ENCODE results near the gene ULBP3.

Gene ULBP3

DNA sequence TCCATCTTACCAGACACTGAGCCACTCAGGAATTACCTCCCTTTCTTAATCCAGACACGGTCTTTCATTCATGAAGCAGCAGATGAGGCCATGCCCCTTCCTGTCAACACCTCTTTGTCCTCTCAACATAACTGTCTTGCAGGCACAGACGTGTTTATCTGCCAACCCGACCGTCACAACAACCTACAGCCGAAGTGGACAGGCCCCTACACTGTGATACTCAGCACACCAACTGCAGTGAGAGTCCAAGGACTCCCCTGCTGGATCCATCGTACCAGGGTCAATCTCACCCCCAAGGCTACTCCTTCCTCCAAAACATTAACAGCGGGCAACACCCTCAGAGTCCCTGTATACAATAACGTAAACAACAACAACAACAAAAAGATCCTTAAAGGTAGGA lies 30.6 kb upstream of the ULBP3 start:
- H3K36me3 ChIP-seq (ENCODE audit: control insufficient read depth, low read length): no peaks in the 10 kb centered on the region
- H3K27me3 ChIP-seq (ENCODE audit: control insufficient read depth, low read length): peaks cover 12% of the 10 kb centered on the region; the same call in 1 of the 2 replicates
- peaks cover 5% of the 10 kb centered on the region for H3K4me1 ChIP-seq (ENCODE audit: control insufficient read depth, low read length)
- H3F3A ChIP-seq (ENCODE audit: control insufficient read depth, insufficient read depth): no peaks in the 10 kb centered on the region
- no peak overlapping the region for H3K4me3 ChIP-seq (ENCODE audit: low read length)
- no peak overlapping the region for H3K27ac ChIP-seq (ENCODE audit: low read depth, low read length)
- H3K9me3 ChIP-seq (ENCODE audit: control insufficient read depth, insufficient read depth, low read length): no peaks in the 10 kb centered on the region
- TF ChIP-seq EZH2phosphoT487 (IDR thresholded peaks at IDR 0.05; ENCODE audit: borderline replicate concordance, low read length): no peak
- TF ChIP-seq, protein P1, sequence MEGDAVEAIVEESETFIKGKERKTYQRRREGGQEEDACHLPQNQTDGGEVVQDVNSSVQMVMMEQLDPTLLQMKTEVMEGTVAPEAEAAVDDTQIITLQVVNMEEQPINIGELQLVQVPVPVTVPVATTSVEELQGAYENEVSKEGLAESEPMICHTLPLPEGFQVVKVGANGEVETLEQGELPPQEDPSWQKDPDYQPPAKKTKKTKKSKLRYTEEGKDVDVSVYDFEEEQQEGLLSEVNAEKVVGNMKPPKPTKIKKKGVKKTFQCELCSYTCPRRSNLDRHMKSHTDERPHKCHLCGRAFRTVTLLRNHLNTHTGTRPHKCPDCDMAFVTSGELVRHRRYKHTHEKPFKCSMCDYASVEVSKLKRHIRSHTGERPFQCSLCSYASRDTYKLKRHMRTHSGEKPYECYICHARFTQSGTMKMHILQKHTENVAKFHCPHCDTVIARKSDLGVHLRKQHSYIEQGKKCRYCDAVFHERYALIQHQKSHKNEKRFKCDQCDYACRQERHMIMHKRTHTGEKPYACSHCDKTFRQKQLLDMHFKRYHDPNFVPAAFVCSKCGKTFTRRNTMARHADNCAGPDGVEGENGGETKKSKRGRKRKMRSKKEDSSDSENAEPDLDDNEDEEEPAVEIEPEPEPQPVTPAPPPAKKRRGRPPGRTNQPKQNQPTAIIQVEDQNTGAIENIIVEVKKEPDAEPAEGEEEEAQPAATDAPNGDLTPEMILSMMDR (IDR thresholded peaks at IDR 0.05; ENCODE audit: low read depth, low read length, poor library complexity, severe bottlenecking): no peak
- H3K4me2 ChIP-seq (ENCODE audit: low read length): no peak overlapping the region
- H3K79me2 ChIP-seq (ENCODE audit: control insufficient read depth, low read length): no peaks in the 10 kb centered on the region
- H4K20me1 ChIP-seq (ENCODE audit: control insufficient read depth, insufficient read depth, low read depth, low read length): no peaks in the 10 kb centered on the region
- H3K9me2 ChIP-seq (replicated peaks; ENCODE audit: control insufficient read depth, low read length): no peaks in the 10 kb centered on the region

- TF ChIP-seq, protein P1 (IDR thresholded peaks at IDR 0.05; ENCODE audit: low read depth, low read length, poor library complexity, severe bottlenecking): no peak
- Histone ChIP-seq H3K27me3 (ENCODE audit: control insufficient read depth, low read length) (peaks cover 12% of the 10 kb centered on the region; the same call in 1 of the 2 replicates), H3K9me2 (replicated peaks; ENCODE audit: control insufficient read depth, low read length) (no peaks in the 10 kb centered on the region), H3K36me3 (ENCODE audit: control insufficient read depth, low read length) (no peaks in the 10 kb centered on the region), H3K4me3 (ENCODE audit: low read length) (no peak overlapping the region), H3K79me2 (ENCODE audit: control insufficient read depth, low read length) (no peaks in the 10 kb centered on the region), H3K9me3 (ENCODE audit: control insufficient read depth, insufficient read depth, low read length) (no peaks in the 10 kb centered on the region), H3K4me2 (ENCODE audit: low read length) (no peak overlapping the region), H3K27ac (ENCODE audit: low read depth, low read length) (no peak overlapping the region), H4K20me1 (ENCODE audit: control insufficient read depth, insufficient read depth, low read depth, low read length) (no peaks in the 10 kb centered on the region), H3F3A (ENCODE audit: control insufficient read depth, insufficient read depth) (no peaks in the 10 kb centered on the region), H3K4me1 (ENCODE audit: control insufficient read depth, low read length) (peaks cover under 1% of the 10 kb centered on the region)
These were observed 29.2 kb upstream of the ULBP3 start for GRCh38 chr6:150098155-150098554.

DNA sequence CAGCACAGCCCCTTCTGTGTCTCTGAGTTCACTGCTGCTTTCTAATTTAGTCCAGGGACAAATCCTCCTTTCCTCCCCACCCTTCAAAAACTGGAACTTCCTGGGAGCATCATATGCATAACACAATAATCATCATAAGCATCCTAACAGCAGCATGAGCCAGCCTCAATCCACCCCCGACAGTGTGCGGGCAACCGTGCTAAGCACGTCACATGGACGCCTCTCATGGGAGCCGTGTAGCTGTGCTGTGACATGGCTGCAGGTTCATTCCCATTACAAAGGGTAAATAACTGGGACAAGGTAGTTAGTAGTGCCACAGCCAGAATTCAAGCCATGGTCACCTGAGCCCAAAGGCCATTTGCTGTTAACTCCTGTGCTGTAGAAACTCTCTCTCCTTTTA lies 24.5 kb upstream of the ULBP3 start:
- no peaks in the 10 kb centered on the region for H4K20me1 ChIP-seq (ENCODE audit: control insufficient read depth, insufficient read depth, low read depth, low read length)
- no peak overlapping the region for H3K4me3 ChIP-seq (ENCODE audit: low read length)
- H3K36me3 ChIP-seq (ENCODE audit: control insufficient read depth, low read length): no peaks in the 10 kb centered on the region
- no peaks in the 10 kb centered on the region for H3F3A ChIP-seq (ENCODE audit: control insufficient read depth, insufficient read depth)
- no peak overlapping the region for H3K27ac ChIP-seq (ENCODE audit: low read depth, low read length)
- H3K79me2 ChIP-seq (ENCODE audit: control insufficient read depth, low read length): no peaks in the 10 kb centered on the region
- H3K4me2 ChIP-seq (ENCODE audit: low read length): no peak overlapping the region
- peaks cover 21% of the 10 kb centered on the region for H3K27me3 ChIP-seq (ENCODE audit: control insufficient read depth, low read length)
- no peaks in the 10 kb centered on the region for H3K9me2 ChIP-seq (replicated peaks; ENCODE audit: control insufficient read depth, low read length)
- no peaks in the 10 kb centered on the region for H3K4me1 ChIP-seq (ENCODE audit: control insufficient read depth, low read length)
- H3K9me3 ChIP-seq (ENCODE audit: control insufficient read depth, insufficient read depth, low read length): no peaks in the 10 kb centered on the region
- TF ChIP-seq EZH2phosphoT487 (IDR thresholded peaks at IDR 0.05; ENCODE audit: borderline replicate concordance, low read length): no peak

DNA sequence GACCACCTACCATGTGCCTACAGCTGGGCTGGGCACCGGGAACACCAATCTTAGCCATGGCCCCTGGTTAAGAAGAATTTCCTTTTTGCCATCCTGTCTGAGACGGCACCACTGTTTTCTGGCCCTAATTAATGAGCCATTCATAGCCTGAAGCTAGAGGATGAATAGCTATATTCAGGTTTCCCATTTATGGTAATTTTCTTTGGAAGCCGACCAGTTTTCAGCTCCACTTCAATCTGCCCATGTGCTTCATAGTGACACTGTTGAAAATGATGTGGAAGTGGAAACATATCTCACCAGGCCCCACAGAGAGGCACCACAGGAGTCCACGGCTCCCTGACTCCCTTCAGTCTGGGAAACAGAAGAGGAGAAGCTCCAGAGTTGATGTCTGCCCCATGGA lies 22.6 kb upstream of the ULBP3 start:
- Histone ChIP-seq H3K4me2 (ENCODE audit: low read length) (no peak overlapping the region), H3K27me3 (ENCODE audit: control insufficient read depth, low read length) (peaks cover 29% of the 10 kb centered on the region), H3K27ac (ENCODE audit: low read depth, low read length) (no peak overlapping the region), H3K9me2 (replicated peaks; ENCODE audit: control insufficient read depth, low read length) (no peaks in the 10 kb centered on the region), H3K36me3 (ENCODE audit: control insufficient read depth, low read length) (no peaks in the 10 kb centered on the region), H3K9me3 (ENCODE audit: control insufficient read depth, insufficient read depth, low read length) (no peaks in the 10 kb centered on the region), H3K79me2 (ENCODE audit: control insufficient read depth, low read length) (no peaks in the 10 kb centered on the region), H4K20me1 (ENCODE audit: control insufficient read depth, insufficient read depth, low read depth, low read length) (no peaks in the 10 kb centered on the region), H3K4me3 (ENCODE audit: low read length) (no peak overlapping the region), H3F3A (ENCODE audit: control insufficient read depth, insufficient read depth) (no peaks in the 10 kb centered on the region), H3K4me1 (ENCODE audit: control insufficient read depth, low read length) (no peaks in the 10 kb centered on the region)
- TF ChIP-seq EZH2phosphoT487 (IDR thresholded peaks at IDR 0.05; ENCODE audit: borderline replicate concordance, low read length): no peak
- TF ChIP-seq, protein P1 (IDR thresholded peaks at IDR 0.05; ENCODE audit: low read depth, low read length, poor library complexity, severe bottlenecking): no peak
